NB4 (cell line): ENCODE measurements around the gene ZDHHC7.

Source experiments
- CTCF ChIP-seq: IDR thresholded peaks from one replicate; pipeline ENCODE4 v1.5.1; 2012; ENCODE audit warnings: low read depth, low read length
- POLR2A ChIP-seq: IDR thresholded peaks from 2 replicates; pipeline ENCODE4 v1.6.1; 2011; ENCODE audit warnings: mild to moderate bottlenecking; ENCODE audit not compliant: insufficient read length; ENCODE audit errors: extremely low read depth
- TF ChIP-seq, protein P1 (sequence below): IDR thresholded peaks from 2 replicates; pipeline ENCODE4 v1.6.1; 2011; ENCODE audit warnings: low read depth, low read length

DNA sequence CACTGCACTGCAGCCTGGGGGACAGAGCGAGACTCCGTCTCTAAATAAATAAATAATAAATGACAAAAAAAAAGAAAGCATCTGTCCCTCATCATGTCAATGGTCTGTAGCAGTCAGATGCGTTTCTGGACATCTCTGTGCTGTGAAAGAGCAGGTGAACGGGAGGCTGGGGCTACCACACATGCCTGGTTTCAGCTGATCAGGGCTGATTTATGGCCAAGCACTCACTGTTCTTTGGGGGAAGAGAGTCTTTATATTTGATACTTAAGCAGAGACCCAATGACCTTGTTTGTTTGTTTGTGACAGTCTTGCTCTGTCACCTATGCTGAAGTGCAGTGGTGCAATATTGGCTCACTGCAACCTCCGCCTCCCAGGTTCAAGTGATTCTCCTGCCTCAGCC, 33.7 kb upstream of the ZDHHC7 start:
- TF ChIP-seq POLR2A (no peak), CTCF (no peak)
- TF ChIP-seq, protein P1, sequence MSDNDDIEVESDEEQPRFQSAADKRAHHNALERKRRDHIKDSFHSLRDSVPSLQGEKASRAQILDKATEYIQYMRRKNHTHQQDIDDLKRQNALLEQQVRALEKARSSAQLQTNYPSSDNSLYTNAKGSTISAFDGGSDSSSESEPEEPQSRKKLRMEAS, result no peak
